Globus pallidus (tissue), 1 donor: Measurements from ENCODE around the gene PAQR6.

Source experiments
- DNase-seq: peaks from one replicate; pipeline ENCODE4 v3.0.0-alpha.2; 2015; ENCODE audit warnings: low spot score

Gene PAQR6

DNA sequence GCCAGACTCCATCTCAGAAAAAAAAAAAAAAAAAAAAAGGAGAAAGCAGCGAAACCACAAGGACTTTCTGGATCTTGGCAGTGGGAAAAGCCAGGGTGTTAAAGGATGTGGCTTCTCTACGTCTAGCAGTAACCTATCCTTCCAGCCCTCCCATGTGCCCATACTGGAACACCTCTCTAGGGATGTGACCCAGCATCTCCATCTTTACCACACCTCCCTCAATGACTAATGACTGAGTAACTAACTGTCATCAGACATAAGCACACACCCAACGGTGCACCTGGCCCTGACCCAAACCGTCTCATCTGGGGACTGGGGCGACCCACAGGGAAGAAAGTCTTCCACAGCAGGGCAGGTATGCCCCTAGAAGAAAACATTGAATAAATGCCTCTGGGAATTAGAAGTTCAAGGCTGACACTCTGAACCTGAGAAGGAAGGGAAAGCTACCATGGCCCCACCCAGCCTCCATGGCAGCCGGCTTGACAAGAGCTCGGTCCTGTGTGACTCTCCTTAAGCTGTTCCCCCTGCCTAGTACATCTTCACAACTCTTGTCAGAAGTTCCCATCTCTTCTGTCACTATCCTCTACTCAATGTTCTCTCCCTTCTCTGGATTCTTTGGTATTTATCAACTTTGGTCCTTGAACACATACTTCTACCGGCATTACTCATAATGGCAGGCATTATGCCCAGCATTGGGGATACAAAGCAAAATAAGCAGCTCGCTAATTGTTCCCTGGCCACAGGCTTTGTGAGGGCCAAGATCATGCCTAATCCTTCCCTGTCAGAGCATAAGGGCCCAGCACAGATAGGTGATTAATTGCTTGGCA lies 14.8 kb upstream of the PAQR6 start:
- no peak for DNase-seq

DNA sequence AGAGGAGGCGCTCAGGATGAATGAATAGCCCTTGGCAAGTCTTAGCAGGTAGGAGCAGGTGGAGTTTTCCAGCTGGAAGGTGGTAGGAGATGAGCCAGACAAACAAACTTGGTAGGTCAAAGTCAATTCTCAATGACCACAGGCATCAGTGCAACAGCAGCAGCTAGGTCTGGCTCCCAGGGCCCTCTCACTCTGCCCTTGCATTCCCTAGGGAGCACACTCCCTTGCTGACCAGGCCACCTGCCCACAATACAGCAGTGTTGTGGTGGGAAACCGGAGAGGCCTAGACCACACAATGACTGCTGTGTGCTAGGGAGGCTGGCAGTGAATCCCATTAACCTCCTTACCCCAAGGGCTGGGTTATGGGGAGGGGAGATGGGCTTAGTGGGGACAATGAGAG lies 13.0 kb upstream of the PAQR6 start:
- DNase-seq = peak; percentile 85

DNA sequence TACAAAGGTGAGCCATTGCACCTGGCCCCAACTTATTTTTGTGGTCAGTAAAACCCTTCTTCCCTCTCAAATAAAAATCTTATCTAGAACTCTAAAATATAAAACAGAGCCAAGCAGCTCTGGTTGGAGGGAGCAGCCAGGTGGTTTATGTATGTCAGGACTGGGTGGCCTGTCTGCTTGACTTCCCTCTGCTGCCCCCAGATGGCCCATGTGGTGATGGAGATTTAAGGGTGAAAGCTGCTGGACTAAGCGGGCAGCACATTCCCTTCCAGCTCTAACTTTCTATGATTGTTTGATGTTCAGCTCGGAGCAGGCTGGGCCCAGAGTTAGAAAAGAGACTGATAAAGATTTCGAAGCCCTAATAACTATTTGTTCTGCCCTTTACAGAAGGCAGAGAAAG lies 11.9 kb upstream of the PAQR6 start:
- DNase-seq = peak; percentile 82

DNA sequence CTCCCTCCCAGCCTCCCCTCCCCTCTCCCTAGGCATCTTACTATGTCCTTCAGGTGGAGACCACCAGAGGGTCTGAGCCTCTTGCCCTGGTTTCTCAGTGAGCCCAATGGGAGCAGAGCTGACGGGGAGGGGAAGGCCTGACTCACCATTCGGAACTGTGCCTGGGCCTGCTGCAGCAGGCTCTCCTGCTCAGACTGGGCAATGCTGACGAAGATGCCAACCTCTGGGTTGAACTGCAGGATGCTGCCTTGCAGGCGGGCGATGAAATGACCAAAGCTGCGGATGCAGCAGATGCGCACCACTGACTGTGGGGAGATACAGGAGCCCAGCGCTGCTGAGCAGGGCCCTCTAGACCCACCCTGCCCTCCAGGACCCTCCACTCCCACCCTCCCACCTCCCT lies 11.0 kb upstream of the PAQR6 start:
- no peak for DNase-seq

- DNase-seq = peak; percentile 68
Observed at GRCh38 chr1:156257711-156258110, 9.9 kb upstream of the PAQR6 start.

- no peak for DNase-seq
Observed at GRCh38 chr1:156253634-156254033, 5.8 kb upstream of the PAQR6 start.

DNA sequence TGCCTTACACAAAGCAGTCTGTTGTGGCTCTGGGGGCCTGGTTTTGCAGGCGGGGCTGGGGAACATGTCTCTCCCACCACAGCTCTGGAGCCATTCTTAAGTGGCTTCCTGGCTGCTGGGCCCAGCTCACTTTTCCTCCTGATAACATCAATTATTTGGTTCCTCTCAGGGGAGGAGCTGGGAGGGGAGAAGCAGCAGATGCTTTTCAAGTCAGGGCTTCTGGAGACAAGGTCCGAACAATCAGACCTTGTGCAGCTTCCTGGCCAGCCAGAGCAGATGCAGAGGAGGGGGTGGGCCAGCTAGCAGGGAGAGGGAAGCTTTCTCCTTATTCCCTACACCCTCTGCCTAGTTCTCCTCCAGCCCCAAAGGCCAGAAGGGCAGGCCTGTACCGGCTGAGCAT lies 3.7 kb upstream of the PAQR6 start:
- DNase-seq = peak; percentile 70

DNA sequence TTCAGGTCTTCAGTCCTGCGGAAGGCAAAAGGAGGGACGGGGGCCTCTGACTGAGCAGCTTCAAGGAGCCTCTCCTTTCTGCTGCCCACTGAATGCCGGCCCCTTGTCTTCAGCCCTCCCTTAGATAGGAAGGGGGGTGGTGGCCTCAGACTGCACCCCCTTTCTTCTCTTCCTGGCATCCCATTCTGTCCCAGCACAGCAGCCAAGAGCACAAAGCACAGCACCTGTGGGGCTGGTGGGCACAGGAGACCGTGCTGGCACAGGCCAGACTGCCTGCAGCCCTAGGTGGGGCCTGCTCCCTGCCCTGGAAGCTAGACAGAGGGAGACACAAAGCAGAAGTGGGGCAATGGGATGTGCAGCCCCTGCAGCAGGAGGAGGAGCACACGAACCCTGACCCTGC lies 1.7 kb upstream of the PAQR6 start:
- DNase-seq = no peak

GRCh38 chr1:156248323-156248683 lies 447 bp upstream of the PAQR6 start:
- no peak for DNase-seq

DNA sequence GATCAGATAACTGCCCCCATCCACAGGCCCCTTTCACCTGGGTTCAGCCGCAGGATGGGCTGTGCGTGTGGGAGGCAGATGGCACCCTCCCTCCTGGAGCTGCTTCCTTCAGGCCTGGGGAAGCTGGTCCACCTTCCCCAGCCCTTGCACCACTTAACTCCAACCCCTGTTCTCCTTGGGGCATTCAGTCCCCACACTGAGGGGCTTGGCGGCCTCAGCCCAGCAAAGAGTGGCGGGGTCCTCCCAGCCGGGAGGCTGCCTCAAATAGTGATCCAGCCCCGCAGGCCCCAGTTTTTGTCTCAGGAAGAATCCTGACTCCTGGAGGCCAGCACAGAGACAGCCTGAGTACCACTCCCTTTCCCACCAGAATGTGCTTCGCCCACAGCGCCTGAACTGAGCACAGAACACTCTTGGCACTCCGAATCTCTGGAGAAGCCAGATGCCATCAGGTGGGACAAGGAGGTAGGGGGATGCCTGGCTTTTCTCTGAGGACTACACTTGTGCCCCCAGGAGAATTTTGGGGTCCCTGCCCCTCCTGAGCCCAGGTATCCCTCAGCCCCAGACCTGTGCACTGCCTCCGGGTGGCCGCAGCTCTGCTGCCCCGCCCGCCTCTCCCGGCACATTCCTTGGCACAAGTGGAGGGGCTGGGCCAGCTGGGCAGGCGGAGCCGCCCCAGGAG lies 936 bp downstream of the PAQR6 start:
- peak; percentile 57 for DNase-seq

DNA sequence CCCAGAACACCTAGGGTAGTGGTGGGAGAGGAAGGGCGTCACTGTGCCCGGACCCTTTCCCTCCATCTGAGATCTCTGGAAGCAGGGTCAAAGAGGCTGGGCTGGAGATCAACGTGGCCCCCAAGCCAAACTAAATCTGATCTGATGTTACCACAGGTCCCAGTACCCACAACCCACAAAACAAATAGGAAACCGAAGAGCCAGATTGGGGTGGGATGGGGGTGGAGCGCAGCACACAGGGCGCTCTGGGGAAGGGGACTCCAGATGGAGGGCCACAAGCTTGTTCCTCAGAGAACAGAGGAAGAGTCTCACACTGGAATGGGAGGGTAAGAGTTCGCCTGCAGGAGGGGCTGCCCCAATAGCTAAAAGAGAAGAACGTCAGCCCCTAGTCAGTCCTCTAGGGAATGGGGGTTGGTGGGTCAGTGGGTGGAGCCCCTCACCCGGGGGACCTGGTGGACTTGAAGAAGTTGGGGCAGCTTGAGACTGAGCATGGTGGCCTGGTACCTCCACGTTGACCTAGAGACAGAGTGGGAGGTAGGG lies 1.5 kb downstream of the PAQR6 start:
- no peak for DNase-seq

GRCh38 chr1:156245451-156246232 lies 2.2 kb downstream of the PAQR6 start:
- no peak for DNase-seq

GRCh38 chr1:156244712-156245111 lies 3.1 kb downstream of the PAQR6 start:
- DNase-seq = no peak

GRCh38 chr1:156244126-156244525 lies 3.7 kb downstream of the PAQR6 start:
- no peak for DNase-seq

GRCh38 chr1:156242738-156243137 lies 5.1 kb downstream of the PAQR6 start:
- DNase-seq = no peak

DNA sequence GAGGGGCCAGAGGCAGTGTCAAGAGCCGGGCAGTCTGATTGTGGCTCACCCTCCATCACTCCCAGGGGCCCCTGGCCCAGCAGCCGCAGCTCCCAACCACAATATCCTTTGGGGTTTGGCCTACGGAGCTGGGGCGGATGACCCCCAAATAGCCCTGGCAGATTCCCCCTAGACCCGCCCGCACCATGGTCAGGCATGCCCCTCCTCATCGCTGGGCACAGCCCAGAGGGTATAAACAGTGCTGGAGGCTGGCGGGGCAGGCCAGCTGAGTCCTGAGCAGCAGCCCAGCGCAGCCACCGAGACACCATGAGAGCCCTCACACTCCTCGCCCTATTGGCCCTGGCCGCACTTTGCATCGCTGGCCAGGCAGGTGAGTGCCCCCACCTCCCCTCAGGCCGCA lies 5.9 kb downstream of the PAQR6 start, which contains the start of gene BGLAP:
Gene BGLAP (plus strand): TSS at position 259 of the 400 bp plus-strand sequence. CDS start 48 bp downstream, at position 307.
- no peak for DNase-seq

- no peak for DNase-seq
Observed at GRCh38 chr1:156241311-156241811, 6.5 kb downstream of the PAQR6 start.

- DNase-seq = no peak
Observed at GRCh38 chr1:156238248-156238647, 9.6 kb downstream of the PAQR6 start.

GRCh38 chr1:156236164-156236563 lies 11.7 kb downstream of the PAQR6 start:
- no peak for DNase-seq

DNA sequence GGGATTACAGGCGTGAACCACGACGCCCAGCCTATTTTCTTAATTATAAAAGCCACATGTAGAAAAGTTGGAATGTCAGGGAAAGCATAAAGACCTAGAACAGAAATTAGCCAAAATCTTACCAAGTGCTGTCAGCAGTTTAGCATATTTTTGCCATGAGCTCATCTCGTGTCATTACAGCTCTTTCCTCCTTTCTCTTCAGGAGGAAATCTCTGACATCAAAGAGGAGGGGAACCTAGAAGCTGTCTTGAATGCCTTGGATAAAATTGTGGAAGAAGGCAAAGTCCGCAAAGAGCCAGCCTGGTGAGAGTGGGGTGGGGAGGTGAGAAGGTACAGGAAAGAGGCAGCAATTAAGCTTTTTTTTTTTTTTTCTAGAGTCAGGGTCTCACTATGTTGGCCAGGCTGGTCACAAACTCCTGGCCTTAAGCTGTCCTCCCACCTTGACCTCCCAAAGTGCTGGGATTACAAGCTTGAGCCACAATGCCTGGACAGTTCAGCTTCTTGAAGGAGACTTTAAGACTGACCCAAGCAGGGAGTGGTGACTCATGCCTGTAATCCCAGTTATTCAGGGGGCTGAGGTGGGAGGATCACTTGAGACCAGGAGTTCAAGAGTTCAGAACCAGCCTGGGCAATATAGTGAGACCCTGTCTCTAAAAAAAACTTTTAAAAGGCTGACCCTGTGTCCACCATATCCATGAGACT lies 14.3 kb downstream of the PAQR6 start:
- DNase-seq = no peak

DNA sequence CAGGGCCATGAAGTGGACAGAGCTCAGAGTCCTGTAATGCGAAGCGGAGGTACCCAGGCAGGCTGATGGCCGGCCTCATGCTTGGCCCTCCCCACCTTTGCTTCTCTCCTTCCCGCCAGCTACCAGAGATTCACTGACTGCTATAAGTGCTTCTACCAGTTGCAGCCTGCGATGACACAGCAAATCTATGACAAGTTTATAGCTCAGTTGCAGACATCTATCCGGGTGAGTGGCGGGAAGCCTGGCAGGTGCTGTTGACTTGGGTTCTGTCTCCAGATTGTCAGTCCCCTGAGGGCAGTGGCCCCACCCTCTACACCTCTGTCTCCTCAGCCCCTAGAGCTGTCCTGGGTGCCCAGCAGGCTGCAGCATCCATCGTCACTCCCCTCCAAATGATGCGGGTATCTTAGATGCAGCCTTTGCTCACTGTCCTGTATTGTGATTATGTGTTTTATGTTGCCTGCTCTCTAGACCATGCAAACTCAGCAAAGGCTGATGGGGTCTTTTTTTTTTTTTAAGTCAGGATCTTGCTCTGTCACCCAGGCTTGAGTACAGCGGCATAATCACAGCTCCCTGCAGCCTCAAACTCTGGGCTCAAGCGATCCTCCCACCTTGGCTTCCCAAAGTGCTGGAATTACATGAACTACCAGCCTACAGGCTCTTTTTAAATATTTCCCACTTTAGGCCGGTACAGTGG lies 15.5 kb downstream of the PAQR6 start:
- DNase-seq = no peak
